ENCODE data around the gene DAGLA. TPM values are rescaled to one million over a fixed set of nuclear protein-coding genes. Genes with fewer than 3 reads are reported as not detected.

DAGLA gene
- total RNA-seq, 1 experiment from 2014 or later: 4.5 TPM

GRCh38 chr11:61679296-61679695 is 895 bp upstream of the DAGLA start:
- Histone ChIP-seq H3K23me2 (ENCODE audit: insufficient read length, low read depth, low read length, poor library complexity, severe bottlenecking) (no peaks in the 10 kb centered on the region), H3K9me3 (ENCODE audit: control insufficient read depth, low read depth, low read length) (no peaks in the 10 kb centered on the region), H3K27me3 (ENCODE audit: insufficient read depth, low read length) (no peaks in the 10 kb centered on the region; the same call in 1 of the 2 replicates), H4K8ac (replicated peaks; ENCODE audit: insufficient read length, low read depth, low read length) (no peak overlapping the region), H3K79me2 (ENCODE audit: insufficient read depth, low read length) (no peaks in the 10 kb centered on the region), H3K18ac (ENCODE audit: insufficient read length, low read depth, low read length) (no peak overlapping the region), H3K14ac (ENCODE audit: insufficient read depth, low read length) (no peak overlapping the region), H3K56ac (ENCODE audit: insufficient read length, low read depth, low read length) (no peak overlapping the region), H2AK5ac (ENCODE audit: insufficient read length, low read length) (no peak overlapping the region), H2BK12ac (ENCODE audit: insufficient read length, low read depth, low read length) (no peak overlapping the region), H2AFZ (ENCODE audit: low read length) (no peak overlapping the region), H4K91ac (ENCODE audit: insufficient read length, low read depth, low read length) (no peak overlapping the region), H4K5ac (ENCODE audit: insufficient read length, low read depth, low read length) (no peak overlapping the region), H2BK15ac (ENCODE audit: low read depth, low read length) (no peak overlapping the region), H2BK120ac (ENCODE audit: low read depth, low read length, poor library complexity, severe bottlenecking) (no peak overlapping the region), H3K4me1 (ENCODE audit: insufficient read depth, low read length) (no peaks in the 10 kb centered on the region; the same call in 1 of the 2 replicates), H4K20me1 (ENCODE audit: control insufficient read depth, insufficient read depth, insufficient read length) (no peaks in the 10 kb centered on the region), H3K4me2 (ENCODE audit: insufficient read depth, insufficient read length, low read length) (no peak overlapping the region), H3K9ac (ENCODE audit: extremely low read depth, insufficient read length, low read length) (no peak overlapping the region), H3K4ac (ENCODE audit: low read depth, low read length) (no peak overlapping the region), H3K79me1 (ENCODE audit: insufficient read depth, low read depth, low read length, poor library complexity, severe bottlenecking) (no peaks in the 10 kb centered on the region), H3T11ph (ENCODE audit: low read length) (no peak overlapping the region), H2BK5ac (ENCODE audit: insufficient read length, low read length) (no peak overlapping the region), H3K23ac (ENCODE audit: insufficient read length, low read depth, low read length) (no peak overlapping the region), H2BK20ac (ENCODE audit: low read depth, low read length, poor library complexity, severe bottlenecking) (no peak overlapping the region), H3K27ac (ENCODE audit: insufficient read length, low read depth, low read length) (no peak overlapping the region)
- DNase-seq: no peak
- Mint-ChIP-seq H3K9me3 (no peaks in the 10 kb centered on the region; a peak in 1 of 5 replicates), H3K36me3 (ENCODE audit: insufficient read depth in 1 of 3, low read depth in 3 of 3) (peaks cover 0 to 1% (median 0%) of the 10 kb centered on the region in 3 experiments; a peak in 2 of 7 replicates), H3K27ac (peak overlapping the region in 1 of 3 experiments; percentile 66; a peak in 1 of 7 replicates), H3K4me1 (peaks cover 14 to 26% of the 10 kb centered on the region in 2 experiments), H3K4me3 (peak overlapping the region; percentile 10 to 45; a peak in 3 of 5 replicates), H3K27me3 (ENCODE audit: low read depth) (peaks cover 25% of the 10 kb centered on the region)
- no CpG with 5 or more reads among the region's 9 CpGs for WGBS (ENCODE audit: extremely low coverage, insufficient read length, low lambda C conversion rate)
- TF ChIP-seq, protein P1, sequence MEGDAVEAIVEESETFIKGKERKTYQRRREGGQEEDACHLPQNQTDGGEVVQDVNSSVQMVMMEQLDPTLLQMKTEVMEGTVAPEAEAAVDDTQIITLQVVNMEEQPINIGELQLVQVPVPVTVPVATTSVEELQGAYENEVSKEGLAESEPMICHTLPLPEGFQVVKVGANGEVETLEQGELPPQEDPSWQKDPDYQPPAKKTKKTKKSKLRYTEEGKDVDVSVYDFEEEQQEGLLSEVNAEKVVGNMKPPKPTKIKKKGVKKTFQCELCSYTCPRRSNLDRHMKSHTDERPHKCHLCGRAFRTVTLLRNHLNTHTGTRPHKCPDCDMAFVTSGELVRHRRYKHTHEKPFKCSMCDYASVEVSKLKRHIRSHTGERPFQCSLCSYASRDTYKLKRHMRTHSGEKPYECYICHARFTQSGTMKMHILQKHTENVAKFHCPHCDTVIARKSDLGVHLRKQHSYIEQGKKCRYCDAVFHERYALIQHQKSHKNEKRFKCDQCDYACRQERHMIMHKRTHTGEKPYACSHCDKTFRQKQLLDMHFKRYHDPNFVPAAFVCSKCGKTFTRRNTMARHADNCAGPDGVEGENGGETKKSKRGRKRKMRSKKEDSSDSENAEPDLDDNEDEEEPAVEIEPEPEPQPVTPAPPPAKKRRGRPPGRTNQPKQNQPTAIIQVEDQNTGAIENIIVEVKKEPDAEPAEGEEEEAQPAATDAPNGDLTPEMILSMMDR (conservative IDR thresholded peaks at IDR 0.05): no peak

Measured in H9 (cell line).